ENCODE results near the gene CARD14. TPM values are rescaled to one million over a fixed set of nuclear protein-coding genes. Genes with fewer than 3 reads are reported as not detected.

The CARD14 gene
- total and polyA plus RNA-seq, 10 donors, result 0.63 to 4.8 (median 1.3) TPM

- WGBS, 5 donors, result 84 to 92% (median 86%) methylated on average over 14 of the region's 14 CpGs
- H3K9me3 ChIP-seq, result no peaks in the 10 kb centered on the region
- intact Hi-C loops (cut with DNase I; ENCODE audit: low total_unique reads), result no loop called here
Measured at GRCh38 chr17:80180192-80180591, 10.4 kb downstream of the CARD14 start.

GRCh38 chr17:80181431-80181830 is 11.6 kb downstream of the CARD14 start:
- H3K9me3 ChIP-seq, result no peaks in the 10 kb centered on the region
- peaks cover 0 to 10% (median 0%) of the 10 kb centered on the region in 7 donors for H3K27me3 ChIP-seq (replicated peaks in 1 of 7)
- no peaks in the 10 kb centered on the region for H3K4me1 ChIP-seq
- H3K27ac ChIP-seq, result no peak overlapping the region
- TF ChIP-seq CTCF (IDR thresholded peaks at IDR 0.05 in 8 of 11, conservative IDR thresholded peaks at IDR 0.05 in 3 of 11) (no peak), POLR2A (IDR thresholded peaks at IDR 0.05) (no peak), POLR2AphosphoS5 (IDR thresholded peaks at IDR 0.05) (no peak)
- intact Hi-C loops (cut with DNase I; ENCODE audit: low total_unique reads), result no loop called here
- no peak overlapping the region for H3K4me3 ChIP-seq
- no peaks in the 10 kb centered on the region for H3K36me3 ChIP-seq
- WGBS, 5 donors, result 85 to 92% (median 90%) methylated on average over 12 to 17 of the region's 17 CpGs
- DNase-seq, result no peak

More at GRCh38 chr17:80180192-80180591, 10.4 kb downstream of the CARD14 start:
- DNase-seq, result no peak
- Histone ChIP-seq H3K27ac (no peak overlapping the region), H3K4me1 (no peaks in the 10 kb centered on the region), H3K27me3 (replicated peaks in 1 of 7) (peaks cover 0 to 10% (median 0%) of the 10 kb centered on the region in 7 donors), H3K36me3 (no peaks in the 10 kb centered on the region), H3K4me3 (no peak overlapping the region)
- TF ChIP-seq CTCF (IDR thresholded peaks at IDR 0.05 in 8 of 11, conservative IDR thresholded peaks at IDR 0.05 in 3 of 11), result no peak
- TF ChIP-seq POLR2A (IDR thresholded peaks at IDR 0.05), result no peak
- TF ChIP-seq POLR2AphosphoS5 (IDR thresholded peaks at IDR 0.05), result no peak

GRCh38 chr17:80182118-80182844 is 12.5 kb downstream of the CARD14 start:
- no peak overlapping the region for H3K4me3 ChIP-seq
- 85 to 93% (median 88%) methylated on average over 17 to 30 of the region's 30 CpGs for WGBS, 5 donors
- DNase-seq, result no peak
- intact Hi-C loops (cut with DNase I; ENCODE audit: low total_unique reads), result no loop called here
- H3K4me1 ChIP-seq, result no peaks in the 10 kb centered on the region
- H3K27ac ChIP-seq, result no peak overlapping the region
- peaks cover 0 to 10% (median 0%) of the 10 kb centered on the region in 7 donors for H3K27me3 ChIP-seq (replicated peaks in 1 of 7)
- TF ChIP-seq CTCF (IDR thresholded peaks at IDR 0.05 in 8 of 11, conservative IDR thresholded peaks at IDR 0.05 in 3 of 11) (no peak), POLR2A (IDR thresholded peaks at IDR 0.05) (no peak), POLR2AphosphoS5 (IDR thresholded peaks at IDR 0.05) (no peak)
- no peaks in the 10 kb centered on the region for H3K36me3 ChIP-seq
- H3K9me3 ChIP-seq, result no peaks in the 10 kb centered on the region

- intact Hi-C loops (cut with DNase I; ENCODE audit: low total_unique reads), result no loop called here
- no peak overlapping the region for H3K27ac ChIP-seq
- no peak overlapping the region for H3K4me3 ChIP-seq
- no peaks in the 10 kb centered on the region for H3K9me3 ChIP-seq
- no peaks in the 10 kb centered on the region for H3K36me3 ChIP-seq
- H3K27me3 ChIP-seq (replicated peaks in 1 of 7), result peaks cover 0 to 10% (median 0%) of the 10 kb centered on the region in 7 donors
- TF ChIP-seq POLR2AphosphoS5 (IDR thresholded peaks at IDR 0.05) (no peak), CTCF (IDR thresholded peaks at IDR 0.05 in 8 of 11, conservative IDR thresholded peaks at IDR 0.05 in 3 of 11) (no peak), POLR2A (IDR thresholded peaks at IDR 0.05) (no peak)
- peaks cover 0 to 3% (median 0%) of the 10 kb centered on the region in 6 donors for H3K4me1 ChIP-seq
- no peak for DNase-seq
- WGBS, 5 donors, result 90 to 97% (median 93%) methylated on average over 12 of the region's 12 CpGs
Measured at GRCh38 chr17:80182845-80183223, 13.0 kb downstream of the CARD14 start.
